A549 (cell line): ENCODE results near the gene ADAMTS10.

Experiments used
- CEBPB ChIP-seq, 2 experiments: fragments of >200 bp in 1 of 2; sonication (Bioruptor Twin) in 1 of 2; formaldehyde crosslinking in 1 of 2; IDR thresholded peaks; 2 replicates each; pipeline ENCODE4 v1.6.1; 2012 to 2016
- EP300 ChIP-seq, 2 experiments: fragments of >200 bp; sonication (Bioruptor Twin); formaldehyde crosslinking; IDR thresholded peaks; 2 replicates in 1 of 2; 3 replicates in 1 of 2; pipeline ENCODE4 v1.6.1; 2016 to 2017
- KDM1A ChIP-seq: fragments of 200-600 bp; sonication (generic); IDR thresholded peaks from 2 replicates; pipeline ENCODE4 v1.6.1; 2016; ENCODE audit warnings: low read depth, mild to moderate bottlenecking
- PHF8 ChIP-seq: fragments of 200-600 bp; sonication (generic); IDR thresholded peaks from 2 replicates; pipeline ENCODE4 v1.6.1; 2016; ENCODE audit warnings: low read depth, mild to moderate bottlenecking, antibody characterized with exemption, moderate library complexity, borderline replicate concordance
- POLR2A ChIP-seq: IDR thresholded peaks from 2 replicates; pipeline ENCODE4 v1.6.1; 2012; ENCODE audit warnings: mild to moderate bottlenecking, low read length
- RAD21 ChIP-seq, 2 experiments: fragments of >200 bp in 1 of 2; sonication (Bioruptor Twin) in 1 of 2; formaldehyde crosslinking in 1 of 2; IDR thresholded peaks in 1 of 2; conservative IDR thresholded peaks in 1 of 2; 2 replicates in 1 of 2; 3 replicates in 1 of 2; pipeline ENCODE4 v1.6.1; 2012 to 2018; ENCODE audit warnings: inconsistent platforms in 1 of 2
- RFX5 ChIP-seq: fragments of 450-650 bp; IDR thresholded peaks from 2 replicates; pipeline ENCODE4 v1.7.1; 2014; ENCODE audit warnings: antibody characterized with exemption, mild to moderate bottlenecking, moderate library complexity
- TF ChIP-seq, protein P1 (sequence below): fragments of >200 bp; sonication (Bioruptor Twin); formaldehyde crosslinking; IDR thresholded peaks from 3 replicates; pipeline ENCODE4 v1.5.1; 2016
- TF ChIP-seq, protein P2 (sequence below): IDR thresholded peaks from 2 replicates; pipeline ENCODE4 v1.6.1; 2012
- TF ChIP-seq, protein P3 (sequence below): fragments of 200-600 bp; sonication (generic); IDR thresholded peaks from 2 replicates; pipeline ENCODE4 v1.6.1; 2016; ENCODE audit warnings: antibody characterized with exemption, mild to moderate bottlenecking, moderate library complexity

DNA sequence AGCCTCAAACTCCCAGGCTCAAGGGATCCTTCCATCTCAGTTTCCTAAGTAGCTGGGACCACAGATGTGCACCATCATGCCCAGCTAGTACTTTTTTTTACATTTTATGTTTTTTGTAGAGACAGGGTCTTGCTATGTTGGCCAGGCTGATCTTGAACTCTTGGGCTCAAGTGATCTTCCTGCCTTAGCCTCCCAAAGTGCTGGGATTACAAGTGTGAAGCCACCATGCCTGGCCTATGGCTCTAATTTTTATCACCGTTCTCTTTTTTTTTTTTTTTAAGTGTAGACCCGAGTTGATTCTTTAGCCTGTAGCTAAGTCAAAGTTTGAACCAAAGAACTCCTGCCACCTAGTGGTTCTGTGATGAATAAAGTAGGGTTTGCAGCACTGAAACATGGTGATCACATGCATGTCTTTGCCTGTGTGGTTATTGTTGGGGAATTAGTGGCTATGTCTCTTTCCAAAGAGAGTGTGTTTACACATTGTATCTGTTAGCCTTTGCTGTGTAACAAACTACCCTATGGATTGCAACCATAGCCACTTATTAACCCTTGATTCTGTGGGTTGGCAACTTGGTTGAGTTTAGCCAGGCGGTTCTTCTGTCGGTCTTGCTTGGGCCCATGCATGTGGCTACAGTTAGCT lies 31.5 kb upstream of the ADAMTS10 start:
- TF ChIP-seq, protein P1, sequence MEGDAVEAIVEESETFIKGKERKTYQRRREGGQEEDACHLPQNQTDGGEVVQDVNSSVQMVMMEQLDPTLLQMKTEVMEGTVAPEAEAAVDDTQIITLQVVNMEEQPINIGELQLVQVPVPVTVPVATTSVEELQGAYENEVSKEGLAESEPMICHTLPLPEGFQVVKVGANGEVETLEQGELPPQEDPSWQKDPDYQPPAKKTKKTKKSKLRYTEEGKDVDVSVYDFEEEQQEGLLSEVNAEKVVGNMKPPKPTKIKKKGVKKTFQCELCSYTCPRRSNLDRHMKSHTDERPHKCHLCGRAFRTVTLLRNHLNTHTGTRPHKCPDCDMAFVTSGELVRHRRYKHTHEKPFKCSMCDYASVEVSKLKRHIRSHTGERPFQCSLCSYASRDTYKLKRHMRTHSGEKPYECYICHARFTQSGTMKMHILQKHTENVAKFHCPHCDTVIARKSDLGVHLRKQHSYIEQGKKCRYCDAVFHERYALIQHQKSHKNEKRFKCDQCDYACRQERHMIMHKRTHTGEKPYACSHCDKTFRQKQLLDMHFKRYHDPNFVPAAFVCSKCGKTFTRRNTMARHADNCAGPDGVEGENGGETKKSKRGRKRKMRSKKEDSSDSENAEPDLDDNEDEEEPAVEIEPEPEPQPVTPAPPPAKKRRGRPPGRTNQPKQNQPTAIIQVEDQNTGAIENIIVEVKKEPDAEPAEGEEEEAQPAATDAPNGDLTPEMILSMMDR, result 0 out of 3 replicates have a peak, but pooled peaks have one; percentile 14
- TF ChIP-seq CEBPB (IDR thresholded peaks at IDR 0.05) (no peak), RAD21 (conservative IDR thresholded peaks at IDR 0.05 in 1 of 2, IDR thresholded peaks at IDR 0.05 in 1 of 2) (peak in 1 of 2 experiments; percentile 58; a peak in 3 of 5 replicates), POLR2A (no peak), EP300 (IDR thresholded peaks at IDR 0.05) (no peak), RFX5 (no peak), PHF8 (no peak), KDM1A (no peak)
- TF ChIP-seq, protein P2, sequence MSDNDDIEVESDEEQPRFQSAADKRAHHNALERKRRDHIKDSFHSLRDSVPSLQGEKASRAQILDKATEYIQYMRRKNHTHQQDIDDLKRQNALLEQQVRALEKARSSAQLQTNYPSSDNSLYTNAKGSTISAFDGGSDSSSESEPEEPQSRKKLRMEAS, result no peak
- TF ChIP-seq, protein P3, sequence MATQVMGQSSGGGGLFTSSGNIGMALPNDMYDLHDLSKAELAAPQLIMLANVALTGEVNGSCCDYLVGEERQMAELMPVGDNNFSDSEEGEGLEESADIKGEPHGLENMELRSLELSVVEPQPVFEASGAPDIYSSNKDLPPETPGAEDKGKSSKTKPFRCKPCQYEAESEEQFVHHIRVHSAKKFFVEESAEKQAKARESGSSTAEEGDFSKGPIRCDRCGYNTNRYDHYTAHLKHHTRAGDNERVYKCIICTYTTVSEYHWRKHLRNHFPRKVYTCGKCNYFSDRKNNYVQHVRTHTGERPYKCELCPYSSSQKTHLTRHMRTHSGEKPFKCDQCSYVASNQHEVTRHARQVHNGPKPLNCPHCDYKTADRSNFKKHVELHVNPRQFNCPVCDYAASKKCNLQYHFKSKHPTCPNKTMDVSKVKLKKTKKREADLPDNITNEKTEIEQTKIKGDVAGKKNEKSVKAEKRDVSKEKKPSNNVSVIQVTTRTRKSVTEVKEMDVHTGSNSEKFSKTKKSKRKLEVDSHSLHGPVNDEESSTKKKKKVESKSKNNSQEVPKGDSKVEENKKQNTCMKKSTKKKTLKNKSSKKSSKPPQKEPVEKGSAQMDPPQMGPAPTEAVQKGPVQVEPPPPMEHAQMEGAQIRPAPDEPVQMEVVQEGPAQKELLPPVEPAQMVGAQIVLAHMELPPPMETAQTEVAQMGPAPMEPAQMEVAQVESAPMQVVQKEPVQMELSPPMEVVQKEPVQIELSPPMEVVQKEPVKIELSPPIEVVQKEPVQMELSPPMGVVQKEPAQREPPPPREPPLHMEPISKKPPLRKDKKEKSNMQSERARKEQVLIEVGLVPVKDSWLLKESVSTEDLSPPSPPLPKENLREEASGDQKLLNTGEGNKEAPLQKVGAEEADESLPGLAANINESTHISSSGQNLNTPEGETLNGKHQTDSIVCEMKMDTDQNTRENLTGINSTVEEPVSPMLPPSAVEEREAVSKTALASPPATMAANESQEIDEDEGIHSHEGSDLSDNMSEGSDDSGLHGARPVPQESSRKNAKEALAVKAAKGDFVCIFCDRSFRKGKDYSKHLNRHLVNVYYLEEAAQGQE, result no peak
